Ovary (tissue), 3 donors: ENCODE results near the gene BTBD18.

ENCODE experiments used
- EP300 ChIP-seq: sonication (generic); formaldehyde crosslinking; IDR thresholded peaks from one replicate; pipeline ENCODE4 v1.6.1; 2017; ENCODE audit warnings: antibody characterized with exemption
- POLR2A ChIP-seq: fragments of 450-650 bp; IDR thresholded peaks from one replicate; pipeline ENCODE4 v1.6.1; 2017; ENCODE audit warnings: antibody characterized with exemption, mild to moderate bottlenecking, moderate library complexity
- TF ChIP-seq, protein P1 (sequence below), 3 donors: fragments of 450-650 bp in 2 of 3; fragments of 200-600 bp in 1 of 3; IDR thresholded peaks; one replicate each; pipeline versions ENCODE4 v1.5.1 to v1.8.0; 2016 to 2022; ENCODE audit warnings: antibody characterized with exemption in 3 of 3, mild to moderate bottlenecking in 1 of 3
- donor health status: DM: no; HTN: no; CAD: no.

- TF ChIP-seq, protein P1, sequence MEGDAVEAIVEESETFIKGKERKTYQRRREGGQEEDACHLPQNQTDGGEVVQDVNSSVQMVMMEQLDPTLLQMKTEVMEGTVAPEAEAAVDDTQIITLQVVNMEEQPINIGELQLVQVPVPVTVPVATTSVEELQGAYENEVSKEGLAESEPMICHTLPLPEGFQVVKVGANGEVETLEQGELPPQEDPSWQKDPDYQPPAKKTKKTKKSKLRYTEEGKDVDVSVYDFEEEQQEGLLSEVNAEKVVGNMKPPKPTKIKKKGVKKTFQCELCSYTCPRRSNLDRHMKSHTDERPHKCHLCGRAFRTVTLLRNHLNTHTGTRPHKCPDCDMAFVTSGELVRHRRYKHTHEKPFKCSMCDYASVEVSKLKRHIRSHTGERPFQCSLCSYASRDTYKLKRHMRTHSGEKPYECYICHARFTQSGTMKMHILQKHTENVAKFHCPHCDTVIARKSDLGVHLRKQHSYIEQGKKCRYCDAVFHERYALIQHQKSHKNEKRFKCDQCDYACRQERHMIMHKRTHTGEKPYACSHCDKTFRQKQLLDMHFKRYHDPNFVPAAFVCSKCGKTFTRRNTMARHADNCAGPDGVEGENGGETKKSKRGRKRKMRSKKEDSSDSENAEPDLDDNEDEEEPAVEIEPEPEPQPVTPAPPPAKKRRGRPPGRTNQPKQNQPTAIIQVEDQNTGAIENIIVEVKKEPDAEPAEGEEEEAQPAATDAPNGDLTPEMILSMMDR (IDR thresholded peaks at IDR 0.05) = no peak
- TF ChIP-seq EP300 (no peak), POLR2A (no peak)
Observed at GRCh38 chr11:57746920-57747319, 4.7 kb downstream of the BTBD18 start.
